Measurements from ENCODE around the gene DPP6.

DPP6 gene

GRCh38 chr7:154347700-154348266 lies 295.6 kb downstream of the DPP6 start:
- DNase-seq: no peak

GRCh38 chr7:154350892-154351291 lies 298.7 kb downstream of the DPP6 start:
- no peak for DNase-seq

- no peak for DNase-seq
These were observed 301.2 kb downstream of the DPP6 start for GRCh38 chr7:154353355-154353767.

GRCh38 chr7:154364170-154364569 lies 312.0 kb downstream of the DPP6 start:
- DNase-seq: no peak

- DNase-seq: no peak
These were observed 319.2 kb downstream of the DPP6 start for GRCh38 chr7:154371424-154371823.

- no peak for DNase-seq
These were observed 319.9 kb downstream of the DPP6 start for GRCh38 chr7:154372011-154372601.

- DNase-seq: no peak
These were observed 321.8 kb downstream of the DPP6 start for GRCh38 chr7:154373956-154374355.

GRCh38 chr7:154375956-154376355 lies 323.8 kb downstream of the DPP6 start:
- no peak for DNase-seq

- DNase-seq: no peak
These were observed 328.6 kb downstream of the DPP6 start for GRCh38 chr7:154380771-154381170.

- no peak for DNase-seq
These were observed 330.8 kb downstream of the DPP6 start for GRCh38 chr7:154383045-154383444.

- DNase-seq: no peak
These were observed 333.0 kb downstream of the DPP6 start for GRCh38 chr7:154385214-154385613.

- no peak for DNase-seq
These were observed 335.1 kb downstream of the DPP6 start for GRCh38 chr7:154387252-154387651.

- DNase-seq: no peak
These were observed 336.2 kb downstream of the DPP6 start for GRCh38 chr7:154388412-154388811.

GRCh38 chr7:154388999-154389398 lies 336.8 kb downstream of the DPP6 start:
- no peak for DNase-seq

GRCh38 chr7:154390961-154391360 lies 338.8 kb downstream of the DPP6 start:
- DNase-seq: no peak

GRCh38 chr7:154394804-154395203 lies 342.6 kb downstream of the DPP6 start:
- no peak for DNase-seq

- DNase-seq: no peak
These were observed 354.1 kb downstream of the DPP6 start for GRCh38 chr7:154406312-154406711.

GRCh38 chr7:154409703-154410311 lies 357.6 kb downstream of the DPP6 start:
- no peak for DNase-seq

- no peak for DNase-seq
These were observed 359.9 kb downstream of the DPP6 start for GRCh38 chr7:154412105-154412504.

- DNase-seq: no peak
These were observed 363.7 kb downstream of the DPP6 start for GRCh38 chr7:154415709-154416399.

GRCh38 chr7:154416714-154417113 lies 364.5 kb downstream of the DPP6 start:
- DNase-seq: no peak

- DNase-seq: no peak
These were observed 367.1 kb downstream of the DPP6 start for GRCh38 chr7:154419344-154419743.

GRCh38 chr7:154423231-154423630 lies 371.0 kb downstream of the DPP6 start:
- DNase-seq: no peak

- DNase-seq: no peak
These were observed 372.2 kb downstream of the DPP6 start for GRCh38 chr7:154424350-154424749.
